GM20431 (cell line): ENCODE data around the gene DNAH11.
"Not testable (repeated sequence)": the region's sequence is repeated elsewhere in the genome, so short reads cannot be mapped to it uniquely, and the experiment has no call there.

Experiments used
- in situ Hi-C: fragments of 300-500 bp; cut with MseI, MboI; formaldehyde crosslinking; loops from one replicate; pipeline ENCODE4 v1.15.0; 2020; ENCODE audit warnings: low sequenced_read_pairs; ENCODE audit not compliant: unreplicated experiment

DNAH11 gene

DNA sequence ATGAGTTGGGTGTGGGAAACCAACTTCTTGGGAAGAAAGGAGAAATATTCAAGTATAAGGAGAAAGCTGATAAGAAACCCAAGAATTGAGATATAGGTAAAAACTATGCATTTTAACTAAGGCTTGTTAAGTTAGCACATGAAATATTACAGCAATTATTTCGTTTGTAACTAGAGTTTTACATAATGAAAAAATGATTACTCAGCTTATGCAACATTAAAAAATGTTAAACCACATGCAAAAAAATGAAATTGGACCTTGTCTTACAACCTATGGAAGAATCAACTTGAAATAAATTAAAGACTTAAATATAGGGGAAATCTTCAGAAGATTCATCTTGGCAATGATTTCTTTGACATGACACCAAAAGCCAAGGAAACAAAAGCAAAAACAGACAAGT lies 219.6 kb downstream of the DNAH11 start:
- in situ Hi-C loops: no loop called here

DNA sequence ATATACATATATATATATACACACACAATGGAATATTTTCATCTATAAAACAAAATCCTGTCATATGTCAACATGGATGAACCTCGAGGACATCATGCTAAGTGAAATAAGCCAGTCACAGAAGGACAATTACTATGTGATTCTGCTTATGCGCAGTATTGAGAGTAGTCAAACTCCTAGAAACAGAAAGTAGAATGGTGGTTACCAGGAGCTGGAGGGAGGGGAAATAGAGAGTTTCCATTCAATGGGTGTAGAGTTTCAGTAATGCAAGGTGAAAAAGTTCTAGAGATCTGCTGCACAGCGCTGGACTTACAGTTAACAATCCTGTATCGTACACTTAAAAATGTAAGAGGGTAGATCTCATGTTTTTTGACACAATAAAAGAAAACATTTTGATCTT lies 221.0 kb downstream of the DNAH11 start:
- in situ Hi-C loops: no loop called here

DNA sequence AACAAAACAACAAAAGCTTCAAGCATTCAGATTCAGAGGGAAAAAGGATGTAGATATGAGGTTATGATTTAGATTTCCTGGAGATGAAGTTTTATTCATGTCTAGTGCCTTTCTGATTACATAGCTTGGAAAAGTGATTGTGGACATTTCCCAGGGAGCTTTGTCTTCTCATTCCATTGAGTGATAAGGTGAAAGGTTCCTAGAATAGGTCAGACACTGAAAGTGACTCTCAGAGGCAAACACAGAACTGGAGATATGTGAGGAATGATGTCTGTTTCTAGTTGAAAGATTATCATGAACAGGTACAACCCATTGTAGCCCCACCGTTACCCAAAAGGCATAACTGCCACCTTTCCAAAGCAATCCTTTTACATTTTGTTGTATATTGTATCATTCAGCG lies 223.4 kb downstream of the DNAH11 start:
- in situ Hi-C loops: no loop called here

- in situ Hi-C loops: no loop called here
Observed at GRCh38 chr7:21767300-21767900, 224.6 kb downstream of the DNAH11 start.

GRCh38 chr7:21768279-21768678 lies 225.4 kb downstream of the DNAH11 start:
- in situ Hi-C loops: no loop called here

DNA sequence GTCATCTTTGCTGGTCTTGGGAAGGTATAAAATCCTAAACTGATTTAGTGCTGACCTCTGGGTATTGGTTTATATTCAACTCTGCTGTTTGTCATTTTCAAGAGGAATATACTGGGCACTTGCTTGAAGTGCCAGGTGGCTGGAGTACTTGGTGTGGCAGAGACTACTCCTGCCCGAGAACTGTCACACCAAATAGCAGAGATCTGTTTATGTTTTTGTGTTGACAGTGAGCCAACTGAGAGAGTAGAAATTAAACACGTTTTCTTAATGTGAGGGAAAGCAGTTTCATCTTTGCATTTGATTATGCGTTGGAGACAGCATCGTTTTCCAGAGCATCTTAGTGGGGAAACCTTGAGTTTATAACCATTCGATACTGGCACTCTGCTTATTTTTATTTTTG lies 228.4 kb downstream of the DNAH11 start:
- in situ Hi-C loops: no loop called here

DNA sequence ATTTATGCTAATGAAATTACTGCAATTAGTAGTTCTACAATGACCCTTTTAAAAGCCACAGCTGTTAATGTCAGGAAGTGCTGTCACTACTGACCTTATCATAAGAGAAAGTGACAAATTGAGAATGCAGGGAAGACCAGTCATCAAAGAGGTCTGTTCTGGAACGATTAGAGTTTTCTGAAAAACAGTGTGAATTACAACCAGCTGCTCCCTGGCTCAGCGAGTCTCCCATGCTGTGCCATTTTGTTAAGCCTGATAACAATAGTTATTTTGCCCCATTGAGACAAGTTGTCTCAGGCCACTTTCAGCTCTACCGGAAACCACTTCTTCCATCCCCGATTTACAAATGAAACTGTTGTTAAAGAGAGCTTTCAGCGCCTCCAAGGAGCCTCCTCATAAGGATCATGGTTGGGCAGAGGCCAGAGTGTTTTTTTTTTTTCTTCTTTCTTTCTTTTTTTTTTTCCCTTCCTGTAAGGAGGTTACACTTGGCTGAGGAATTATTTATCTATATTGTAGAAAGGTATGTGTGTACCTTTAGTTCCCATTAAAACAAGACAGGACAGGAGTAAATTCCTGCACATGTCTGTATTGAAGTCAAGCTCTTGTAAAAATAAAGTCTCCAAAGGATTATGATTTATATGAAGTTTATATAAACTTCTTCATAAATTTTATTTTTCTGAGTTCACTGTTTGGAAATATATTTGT lies 229.2 kb downstream of the DNAH11 start:
- in situ Hi-C loops: no loop called here

GRCh38 chr7:21773326-21773725 lies 230.5 kb downstream of the DNAH11 start:
- in situ Hi-C loops: no loop called here

- in situ Hi-C loops: no loop called here
Observed at GRCh38 chr7:21777921-21778320, 235.1 kb downstream of the DNAH11 start.

GRCh38 chr7:21778953-21779352 lies 236.1 kb downstream of the DNAH11 start:
- in situ Hi-C loops: no loop called here

GRCh38 chr7:21782996-21783395 lies 240.2 kb downstream of the DNAH11 start:
- in situ Hi-C loops: no loop called here

- in situ Hi-C loops: no loop called here
Observed at GRCh38 chr7:21784989-21785388, 242.2 kb downstream of the DNAH11 start.

DNA sequence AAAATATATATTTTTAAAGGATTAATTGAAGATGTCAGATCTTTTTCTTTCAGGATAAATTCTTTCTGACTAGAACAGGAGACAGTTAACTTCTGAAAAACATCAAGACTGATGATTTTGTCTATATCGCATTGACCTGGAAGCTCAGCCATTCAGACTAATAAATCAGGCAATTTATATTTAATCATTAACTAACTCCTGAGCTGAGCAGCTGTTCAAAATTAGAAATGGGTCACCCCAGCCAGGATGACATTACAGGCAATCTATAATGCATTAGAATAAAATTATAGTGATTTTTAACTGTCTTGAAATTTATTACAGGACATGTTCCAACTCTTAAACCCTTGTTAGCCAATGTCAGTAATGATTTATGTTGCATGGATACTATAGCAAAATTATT lies 263.0 kb downstream of the DNAH11 start:
- in situ Hi-C loops: no loop called here

DNA sequence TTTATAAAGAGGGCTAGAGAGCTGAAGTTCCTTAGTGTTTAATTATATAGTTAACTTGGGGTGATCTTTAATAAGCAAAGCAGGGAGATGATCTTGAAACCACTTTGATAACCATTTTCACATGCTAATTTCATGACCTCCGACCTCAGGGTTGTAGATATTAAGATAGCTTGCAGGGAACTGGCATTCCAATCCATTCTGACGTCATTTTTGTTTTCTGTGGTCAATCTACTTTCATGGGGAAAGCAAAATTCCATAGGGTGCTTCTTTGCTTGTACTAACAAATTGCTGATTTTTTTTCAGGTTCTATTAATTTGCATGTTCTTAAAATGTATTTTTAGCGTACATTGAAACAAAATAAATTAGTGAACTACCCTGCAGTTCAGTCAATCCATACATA lies 263.5 kb downstream of the DNAH11 start:
- in situ Hi-C loops: no loop called here

- in situ Hi-C loops: no loop called here
Observed at GRCh38 chr7:21819048-21819447, 276.2 kb downstream of the DNAH11 start.

DNA sequence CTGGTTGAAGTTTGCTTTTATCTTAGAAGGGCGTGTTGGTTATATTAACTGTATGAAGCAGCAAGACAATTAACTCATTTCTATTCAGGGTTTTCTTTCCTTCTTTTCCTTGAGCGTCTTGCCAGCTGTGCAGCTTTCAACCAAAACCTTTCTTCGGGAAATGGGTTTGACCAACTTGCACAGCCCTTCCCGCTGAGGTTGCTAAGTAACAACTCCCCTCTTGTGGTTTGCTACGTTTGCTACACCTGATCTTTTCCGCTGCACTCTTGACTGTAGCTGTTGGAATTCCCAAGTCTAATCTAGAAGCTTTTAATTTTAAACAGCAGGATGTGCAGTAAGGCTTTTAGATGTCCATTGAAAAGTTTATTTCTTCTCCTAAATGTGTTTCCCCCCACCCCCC lies 286.0 kb downstream of the DNAH11 start:
- in situ Hi-C loops: no loop called here

- in situ Hi-C loops: no loop called here
Observed at GRCh38 chr7:21829731-21830130, 286.9 kb downstream of the DNAH11 start.

DNA sequence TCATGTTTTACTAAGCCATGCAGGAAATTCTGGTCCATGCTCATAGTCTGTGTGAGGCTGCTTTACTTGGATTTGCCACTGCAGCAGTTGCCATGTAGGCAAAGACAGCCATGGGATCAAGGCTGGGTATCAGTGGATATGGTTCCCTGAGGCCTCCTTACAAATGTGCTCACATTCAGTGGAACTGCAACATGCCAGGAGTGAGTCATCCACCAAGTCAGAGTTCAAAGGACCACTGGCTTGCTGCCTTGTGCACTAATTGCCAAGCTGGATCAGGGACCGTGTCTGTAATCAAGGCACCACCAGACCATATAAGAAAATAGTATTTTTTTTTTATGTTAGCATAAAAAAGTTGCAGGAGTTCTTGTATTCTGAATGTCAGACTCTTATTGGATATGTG lies 301.9 kb downstream of the DNAH11 start:
- in situ Hi-C loops: no loop called here

GRCh38 chr7:21850531-21851285 lies 307.9 kb downstream of the DNAH11 start:
- in situ Hi-C loops: no loop called here

DNA sequence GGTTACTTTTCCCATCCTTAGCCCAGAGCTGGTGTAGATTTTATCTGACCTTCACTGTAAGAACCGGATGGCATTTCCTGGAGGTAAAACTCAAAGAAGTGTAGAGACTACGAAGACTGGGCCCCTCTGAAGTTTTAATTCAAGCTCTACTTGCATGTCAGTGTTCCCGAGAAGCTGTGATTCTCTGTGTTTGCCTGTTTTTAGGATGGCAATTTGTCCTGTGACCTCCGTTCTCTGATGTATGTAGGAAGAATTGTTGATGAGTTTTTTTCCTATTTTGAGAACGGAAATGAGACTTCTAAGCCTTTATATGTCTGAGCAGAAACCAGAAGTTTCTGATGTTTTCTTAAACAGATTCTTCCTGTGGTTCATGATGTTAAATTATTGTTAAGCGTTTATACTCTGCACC lies 308.7 kb downstream of the DNAH11 start:
- in situ Hi-C loops: no loop called here

GRCh38 chr7:21865631-21866204 lies 322.9 kb downstream of the DNAH11 start:
- in situ Hi-C loops: not testable (repeated sequence)
